ENCODE results near the gene HIC2.

DNA sequence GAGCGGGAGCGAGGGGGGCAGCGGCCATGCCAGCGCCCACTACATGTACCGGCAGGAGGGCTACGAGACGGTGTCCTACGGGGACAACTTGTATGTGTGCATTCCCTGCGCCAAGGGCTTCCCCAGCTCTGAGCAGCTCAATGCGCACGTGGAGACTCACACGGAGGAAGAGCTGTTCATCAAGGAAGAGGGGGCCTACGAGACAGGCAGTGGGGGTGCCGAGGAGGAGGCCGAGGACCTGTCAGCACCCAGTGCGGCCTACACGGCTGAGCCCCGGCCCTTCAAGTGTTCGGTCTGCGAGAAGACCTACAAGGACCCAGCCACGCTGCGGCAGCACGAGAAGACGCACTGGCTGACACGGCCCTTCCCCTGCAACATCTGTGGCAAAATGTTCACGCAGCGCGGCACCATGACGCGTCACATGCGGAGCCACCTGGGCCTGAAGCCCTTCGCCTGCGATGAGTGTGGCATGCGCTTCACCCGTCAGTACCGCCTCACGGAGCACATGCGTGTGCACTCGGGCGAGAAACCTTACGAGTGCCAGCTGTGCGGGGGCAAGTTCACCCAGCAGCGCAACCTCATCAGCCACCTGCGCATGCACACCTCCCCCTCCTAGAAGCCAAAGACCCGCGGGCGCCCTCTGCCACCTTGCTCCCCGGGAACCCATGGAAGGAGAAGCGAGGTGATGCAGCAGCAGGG, 29.1 kb downstream of the HIC2 start:
- TF ChIP-seq TEAD4 (IDR thresholded peaks at IDR 0.05) (no peak), EGR1 (IDR thresholded peaks at IDR 0.05) (no peak), CREB1 (IDR thresholded peaks at IDR 0.05; ENCODE audit: low read depth) (no peak), TCF12 (IDR thresholded peaks at IDR 0.05; ENCODE audit: low read depth) (no peak), FOXM1 (IDR thresholded peaks at IDR 0.05; ENCODE audit: borderline replicate concordance, low read depth) (no peak), EP300 (IDR thresholded peaks at IDR 0.05; ENCODE audit: borderline replicate concordance) (no peak)
- TF ChIP-seq, protein P1, sequence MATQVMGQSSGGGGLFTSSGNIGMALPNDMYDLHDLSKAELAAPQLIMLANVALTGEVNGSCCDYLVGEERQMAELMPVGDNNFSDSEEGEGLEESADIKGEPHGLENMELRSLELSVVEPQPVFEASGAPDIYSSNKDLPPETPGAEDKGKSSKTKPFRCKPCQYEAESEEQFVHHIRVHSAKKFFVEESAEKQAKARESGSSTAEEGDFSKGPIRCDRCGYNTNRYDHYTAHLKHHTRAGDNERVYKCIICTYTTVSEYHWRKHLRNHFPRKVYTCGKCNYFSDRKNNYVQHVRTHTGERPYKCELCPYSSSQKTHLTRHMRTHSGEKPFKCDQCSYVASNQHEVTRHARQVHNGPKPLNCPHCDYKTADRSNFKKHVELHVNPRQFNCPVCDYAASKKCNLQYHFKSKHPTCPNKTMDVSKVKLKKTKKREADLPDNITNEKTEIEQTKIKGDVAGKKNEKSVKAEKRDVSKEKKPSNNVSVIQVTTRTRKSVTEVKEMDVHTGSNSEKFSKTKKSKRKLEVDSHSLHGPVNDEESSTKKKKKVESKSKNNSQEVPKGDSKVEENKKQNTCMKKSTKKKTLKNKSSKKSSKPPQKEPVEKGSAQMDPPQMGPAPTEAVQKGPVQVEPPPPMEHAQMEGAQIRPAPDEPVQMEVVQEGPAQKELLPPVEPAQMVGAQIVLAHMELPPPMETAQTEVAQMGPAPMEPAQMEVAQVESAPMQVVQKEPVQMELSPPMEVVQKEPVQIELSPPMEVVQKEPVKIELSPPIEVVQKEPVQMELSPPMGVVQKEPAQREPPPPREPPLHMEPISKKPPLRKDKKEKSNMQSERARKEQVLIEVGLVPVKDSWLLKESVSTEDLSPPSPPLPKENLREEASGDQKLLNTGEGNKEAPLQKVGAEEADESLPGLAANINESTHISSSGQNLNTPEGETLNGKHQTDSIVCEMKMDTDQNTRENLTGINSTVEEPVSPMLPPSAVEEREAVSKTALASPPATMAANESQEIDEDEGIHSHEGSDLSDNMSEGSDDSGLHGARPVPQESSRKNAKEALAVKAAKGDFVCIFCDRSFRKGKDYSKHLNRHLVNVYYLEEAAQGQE (IDR thresholded peaks at IDR 0.05; ENCODE audit: low read depth): no peak
- TF ChIP-seq, protein P2, sequence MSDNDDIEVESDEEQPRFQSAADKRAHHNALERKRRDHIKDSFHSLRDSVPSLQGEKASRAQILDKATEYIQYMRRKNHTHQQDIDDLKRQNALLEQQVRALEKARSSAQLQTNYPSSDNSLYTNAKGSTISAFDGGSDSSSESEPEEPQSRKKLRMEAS (IDR thresholded peaks at IDR 0.05): no peak

Measured in Ishikawa (cell line).